Activated CD8-positive, alpha-beta memory T cell treated with anti-CD3 and anti-CD28 coated beads, Interleukin-2, amount 10 ng/mL, durations not matched to agents 7 days and 5 days (primary cell): ENCODE data around the gene POLR3E. TPM values are rescaled to one million over a fixed set of nuclear protein-coding genes. Genes with fewer than 3 reads are reported as not detected.
"Not testable (repeated sequence)": the region's sequence is repeated elsewhere in the genome, so short reads cannot be mapped to it uniquely, and the experiment has no call there.

Experiments
- ATAC-seq: fragments of 150-1000 bp; cut with Tn5 transposase; one replicate; pipeline ENCODE4 v1.10.0; 2021; ENCODE audit warnings: moderate library complexity
- CTCF ChIA-PET: fragments of 350-600 bp; sonication (Branson Sonifier 250); formaldehyde crosslinking; loops from one replicate; lab custom pipeline; 2021; ENCODE audit warnings: antibody characterized with exemption; lab: Charles Lee
- DNase-seq: peaks from one replicate; pipeline ENCODE4 v3.0.0-alpha.2; 2020
- H3K27ac Mint-ChIP-seq: one replicate; pipeline ENCODE4 v1.8.0; 2021; ENCODE audit warnings: mild to moderate bottlenecking, mixed read lengths
- H3K27me3 Mint-ChIP-seq: one replicate; pipeline ENCODE4 v1.8.0; 2021; ENCODE audit warnings: mixed read lengths
- H3K36me3 Mint-ChIP-seq: one replicate; pipeline ENCODE4 v1.8.0; 2021; ENCODE audit warnings: mild to moderate bottlenecking, mixed read lengths
- H3K4me1 Mint-ChIP-seq: one replicate; pipeline ENCODE4 v1.8.0; 2021; ENCODE audit warnings: mixed read lengths
- H3K4me3 Mint-ChIP-seq: one replicate; pipeline ENCODE4 v1.8.0; 2021; ENCODE audit warnings: mild to moderate bottlenecking, moderate library complexity, mixed read lengths
- H3K9me3 Mint-ChIP-seq: one replicate; pipeline ENCODE4 v1.8.0; 2022; ENCODE audit warnings: low read depth, mixed read lengths
- total RNA-seq, 2 experiments: library from RNA; stranded (reverse); gene quantifications; one replicate each; pipeline ENCODE4 v1.2.3, GENCODE V29; 2021

POLR3E gene
- total RNA-seq, 2 experiments from 2014 or later, result 56.5 to 88.0 TPM

DNA sequence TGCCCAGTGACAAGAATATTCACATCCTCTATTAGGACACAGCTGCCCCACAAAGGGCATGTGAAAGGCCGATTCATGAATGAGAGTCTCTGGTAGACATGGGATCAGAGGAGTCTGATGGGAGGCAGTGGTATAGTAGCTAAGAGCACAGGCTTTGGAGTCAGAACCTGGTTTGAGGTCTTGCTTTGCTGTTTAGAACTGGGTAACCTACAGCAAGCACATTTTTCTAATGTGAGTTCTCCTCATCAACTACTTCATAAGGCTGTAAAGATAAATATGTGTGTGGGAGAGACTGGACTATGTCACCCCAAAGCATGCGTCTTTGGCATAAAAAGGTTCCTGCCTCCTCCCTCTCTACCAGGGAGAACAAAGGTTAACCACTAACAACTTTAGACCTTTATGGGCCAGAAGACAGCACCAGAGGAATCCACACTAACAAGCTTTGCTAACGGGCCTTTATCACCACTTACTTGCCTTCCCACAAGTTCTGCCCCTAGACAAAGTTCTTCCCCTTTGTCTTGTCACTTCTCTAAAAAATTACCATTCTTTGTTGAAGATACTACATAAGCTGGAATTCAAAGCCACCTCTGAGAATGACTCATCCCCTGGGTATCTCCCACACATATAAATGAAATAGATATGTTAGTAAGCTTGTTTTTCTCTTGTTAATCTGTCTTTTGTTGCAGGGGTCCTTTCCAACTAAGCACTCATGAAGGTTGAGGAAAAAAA, 56.1 kb downstream of the POLR3E start:
- no peaks in the 10 kb centered on the region for H3K27me3 Mint-ChIP-seq
- H3K27ac Mint-ChIP-seq, result peak overlapping the region; percentile 84
- peak; percentile 40 for ATAC-seq
- DNase-seq, result no peak
- no peak overlapping the region for H3K4me3 Mint-ChIP-seq
- CTCF ChIA-PET, result interaction anchor here (0.9 to 2.1 kb wide), 9 partner anchors 8 to 32 kb away, joined by 3 to 9 read pairs (median 3); no protein-coding TSS in a partner anchor
- H3K4me1 Mint-ChIP-seq, result peaks cover 47% of the 10 kb centered on the region
- H3K9me3 Mint-ChIP-seq, result no peaks in the 10 kb centered on the region
- peaks cover 53% of the 10 kb centered on the region for H3K36me3 Mint-ChIP-seq

DNA sequence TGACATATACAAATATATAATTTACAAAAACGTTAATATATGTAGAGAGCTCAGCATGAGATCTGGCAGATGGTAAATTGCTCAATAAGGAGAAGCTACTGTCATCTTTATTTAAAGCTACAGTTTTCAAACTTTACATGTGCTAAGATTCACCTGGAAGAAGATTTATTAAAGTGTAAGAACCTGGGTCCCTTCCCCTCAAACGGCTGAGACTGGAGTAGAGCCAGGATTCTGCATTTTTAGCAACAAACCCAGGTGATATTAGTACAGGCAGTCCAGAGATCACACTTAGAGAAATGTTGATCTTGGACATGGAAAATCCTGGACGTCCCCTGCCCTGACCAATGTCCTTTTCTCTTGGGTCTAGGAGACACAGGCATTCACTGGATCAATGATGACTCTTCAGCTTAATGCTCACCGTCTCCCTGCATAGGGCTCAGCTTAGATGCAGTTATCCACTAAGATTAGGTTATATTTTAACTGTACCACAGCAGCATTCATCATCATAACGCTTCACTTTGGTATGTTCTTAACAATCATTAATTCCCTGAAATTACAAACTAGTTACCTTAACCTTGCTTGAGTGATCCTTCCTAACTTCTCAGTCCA, 56.8 kb downstream of the POLR3E start:
- peak overlapping the region; percentile 84 for H3K27ac Mint-ChIP-seq
- peaks cover 52% of the 10 kb centered on the region for H3K4me1 Mint-ChIP-seq
- H3K27me3 Mint-ChIP-seq, result no peaks in the 10 kb centered on the region
- no peak overlapping the region for H3K4me3 Mint-ChIP-seq
- no peak for DNase-seq
- peaks cover 48% of the 10 kb centered on the region for H3K36me3 Mint-ChIP-seq
- no peak for ATAC-seq
- CTCF ChIA-PET, result interaction anchor here (0.9 to 2.1 kb wide), 9 partner anchors 9 to 64 kb away, joined by 3 to 9 read pairs (median 4); no protein-coding TSS in a partner anchor
- H3K9me3 Mint-ChIP-seq, result no peaks in the 10 kb centered on the region

DNA sequence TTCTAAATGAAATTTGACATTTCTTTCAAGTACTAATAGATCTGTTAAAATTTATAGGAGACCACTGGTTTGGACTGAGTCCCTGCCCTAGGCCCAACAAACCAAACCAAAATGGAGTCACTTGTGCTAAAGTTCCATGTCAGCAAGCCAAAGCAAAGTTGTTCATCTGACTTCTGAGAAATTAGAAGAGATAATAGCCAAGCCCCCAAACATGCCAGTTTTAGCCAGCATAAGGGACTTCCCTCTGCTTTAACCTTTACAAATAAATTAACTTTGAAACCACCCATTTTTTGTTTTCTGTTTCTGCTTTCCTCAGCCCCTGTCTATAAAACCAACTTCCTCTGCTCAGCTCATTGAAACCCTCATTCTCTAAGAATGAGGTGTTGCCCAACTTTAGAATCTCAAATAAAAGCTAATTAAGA, 58.3 kb downstream of the POLR3E start:
- Mint-ChIP-seq H3K27ac (peak overlapping the region; percentile 75), H3K4me1 (peaks cover 58% of the 10 kb centered on the region), H3K4me3 (no peak overlapping the region), H3K27me3 (no peaks in the 10 kb centered on the region), H3K36me3 (peaks cover 40% of the 10 kb centered on the region), H3K9me3 (no peaks in the 10 kb centered on the region)
- CTCF ChIA-PET, result interaction anchor here (0.9 to 1.6 kb wide), 4 partner anchors 17 to 63 kb away, joined by 3 to 5 read pairs (median 4); no protein-coding TSS in a partner anchor
- DNase-seq (no peak), ATAC-seq (no peak)

DNA sequence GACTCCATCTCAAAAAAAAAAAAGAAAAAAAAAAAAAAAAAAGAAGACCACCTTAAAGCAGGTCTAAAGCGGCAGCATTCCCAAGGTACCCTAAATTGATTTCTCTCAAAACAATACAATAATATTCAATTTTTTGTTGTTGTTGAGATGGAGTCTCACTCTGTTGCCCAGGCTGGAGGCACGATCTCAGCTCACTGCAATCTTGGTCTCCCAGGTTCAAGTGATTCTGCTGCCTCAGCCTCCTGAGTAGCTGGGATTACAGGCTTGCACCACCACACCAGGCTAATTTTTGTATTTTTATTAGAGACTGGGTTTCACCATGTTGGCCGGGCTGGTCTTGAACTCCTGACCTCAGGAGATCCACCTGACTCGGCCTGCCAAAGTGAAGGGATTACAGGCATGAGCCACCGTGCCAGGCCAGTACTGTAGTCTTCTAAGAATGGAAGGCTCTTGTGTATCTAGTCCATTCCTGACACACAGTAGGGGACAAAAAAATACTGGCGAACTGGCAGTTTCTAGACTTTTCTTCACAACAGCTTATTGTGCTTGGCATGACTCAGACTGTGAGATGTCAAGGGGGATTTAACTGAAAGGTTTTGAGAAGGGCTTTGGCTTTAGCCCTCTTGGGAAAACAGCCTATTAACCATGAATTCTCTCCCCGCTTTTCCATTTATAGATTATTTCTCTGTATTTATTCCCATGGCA, 59.9 kb downstream of the POLR3E start:
- H3K4me1 Mint-ChIP-seq, result peaks cover 66% of the 10 kb centered on the region

DNA sequence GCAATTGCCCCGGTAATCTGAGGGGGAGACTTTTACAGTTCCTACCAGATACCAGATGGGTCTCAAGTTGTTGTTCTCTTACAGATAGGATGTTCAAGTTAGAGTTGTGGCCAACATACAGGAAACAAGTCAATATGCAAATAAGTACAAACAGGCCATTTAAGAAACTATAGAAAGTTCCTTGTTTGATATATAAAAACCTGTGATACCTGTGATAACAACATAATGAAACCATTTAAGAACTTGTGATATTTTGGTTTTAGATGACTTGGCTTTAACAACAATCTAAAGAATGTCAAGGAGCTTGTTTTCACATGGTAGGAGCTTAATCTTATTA, 60.4 kb downstream of the POLR3E start:
- no peak for DNase-seq
- CTCF ChIA-PET, result interaction anchor here (0.6 to 3.7 kb wide), 8 partner anchors 8 to 57 kb away, joined by 3 to 17 read pairs (median 6); no protein-coding TSS in a partner anchor
- peak; percentile 74 for ATAC-seq
- Mint-ChIP-seq H3K27me3 (no peaks in the 10 kb centered on the region), H3K4me1 (peaks cover 69% of the 10 kb centered on the region), H3K9me3 (no peaks in the 10 kb centered on the region), H3K4me3 (peak overlapping the region; percentile 36), H3K27ac (peak overlapping the region; percentile 92), H3K36me3 (peaks cover 29% of the 10 kb centered on the region)

More for the DNA sequence above, 59.9 kb downstream of the POLR3E start:
- no peaks in the 10 kb centered on the region for H3K27me3 Mint-ChIP-seq
- CTCF ChIA-PET, result interaction anchor here (0.7 to 3.7 kb wide), 7 partner anchors 8 to 110 kb away, joined by 3 to 17 read pairs (median 6); no protein-coding TSS in a partner anchor
- no peaks in the 10 kb centered on the region for H3K9me3 Mint-ChIP-seq
- no peak for DNase-seq
- H3K36me3 Mint-ChIP-seq, result peaks cover 29% of the 10 kb centered on the region
- ATAC-seq, result peak; percentile 61
- H3K4me3 Mint-ChIP-seq, result peak overlapping the region; percentile 36
- H3K27ac Mint-ChIP-seq, result peak overlapping the region; percentile 92

DNA sequence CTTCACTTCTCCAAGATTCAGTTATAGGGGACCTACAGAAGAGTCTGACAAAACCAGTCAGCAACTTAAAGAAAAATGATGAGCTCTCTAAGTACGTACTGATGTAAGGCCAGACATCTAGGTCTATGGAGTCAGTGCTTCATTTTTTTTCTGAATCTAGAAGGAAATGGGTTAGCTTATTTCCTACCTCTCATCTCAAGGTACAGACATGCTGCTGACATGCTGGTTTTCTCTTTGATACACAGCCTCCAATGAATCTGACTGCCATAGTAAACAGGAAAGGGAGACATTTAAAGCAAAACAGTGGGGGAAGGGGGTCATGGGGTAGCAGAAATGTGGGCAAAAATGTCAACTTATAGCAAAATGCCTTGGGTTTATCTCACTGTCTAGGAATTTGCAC, 60.8 kb downstream of the POLR3E start:
- H3K4me3 Mint-ChIP-seq, result no peak overlapping the region
- H3K9me3 Mint-ChIP-seq, result no peaks in the 10 kb centered on the region
- peaks cover 69% of the 10 kb centered on the region for H3K4me1 Mint-ChIP-seq
- DNase-seq, result no peak
- H3K27ac Mint-ChIP-seq, result peak overlapping the region; percentile 92
- H3K27me3 Mint-ChIP-seq, result no peaks in the 10 kb centered on the region
- peak; percentile 61 for ATAC-seq
- CTCF ChIA-PET, result interaction anchor here (0.6 to 3.7 kb wide), 7 partner anchors 9 to 58 kb away, joined by 3 to 17 read pairs (median 6); no protein-coding TSS in a partner anchor
- peaks cover 30% of the 10 kb centered on the region for H3K36me3 Mint-ChIP-seq

DNA sequence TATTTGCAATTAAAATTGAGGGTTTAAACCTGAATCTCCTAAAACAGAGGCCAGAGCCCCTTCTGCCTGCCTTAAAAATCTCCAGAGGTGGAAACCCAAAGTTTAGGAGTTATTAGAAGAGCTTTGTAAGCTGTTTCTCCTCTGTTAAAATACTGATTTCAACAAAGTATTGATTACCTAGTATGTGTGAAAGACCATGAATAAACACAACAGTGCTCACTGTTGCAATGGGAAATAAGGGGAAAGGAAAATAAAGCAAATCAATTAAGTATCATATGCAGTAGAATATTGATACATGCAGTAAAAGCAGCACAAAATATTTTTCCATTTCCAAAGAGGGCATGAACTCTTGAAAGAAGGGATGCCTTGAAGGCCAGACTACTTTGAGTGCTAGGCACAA, 62.5 kb downstream of the POLR3E start:
- DNase-seq (no peak), ATAC-seq (no peak)
- peaks cover 40% of the 10 kb centered on the region for H3K36me3 Mint-ChIP-seq
- no peak overlapping the region for H3K4me3 Mint-ChIP-seq
- CTCF ChIA-PET, result interaction anchor here (0.5 to 3.7 kb wide), 2 partner anchors 13 to 302 kb away, joined by 3 to 17 read pairs; no protein-coding TSS in a partner anchor
- peak overlapping the region; percentile 67 for H3K27ac Mint-ChIP-seq
- H3K4me1 Mint-ChIP-seq, result peaks cover 60% of the 10 kb centered on the region
- H3K27me3 Mint-ChIP-seq, result no peaks in the 10 kb centered on the region
- H3K9me3 Mint-ChIP-seq, result no peaks in the 10 kb centered on the region

DNA sequence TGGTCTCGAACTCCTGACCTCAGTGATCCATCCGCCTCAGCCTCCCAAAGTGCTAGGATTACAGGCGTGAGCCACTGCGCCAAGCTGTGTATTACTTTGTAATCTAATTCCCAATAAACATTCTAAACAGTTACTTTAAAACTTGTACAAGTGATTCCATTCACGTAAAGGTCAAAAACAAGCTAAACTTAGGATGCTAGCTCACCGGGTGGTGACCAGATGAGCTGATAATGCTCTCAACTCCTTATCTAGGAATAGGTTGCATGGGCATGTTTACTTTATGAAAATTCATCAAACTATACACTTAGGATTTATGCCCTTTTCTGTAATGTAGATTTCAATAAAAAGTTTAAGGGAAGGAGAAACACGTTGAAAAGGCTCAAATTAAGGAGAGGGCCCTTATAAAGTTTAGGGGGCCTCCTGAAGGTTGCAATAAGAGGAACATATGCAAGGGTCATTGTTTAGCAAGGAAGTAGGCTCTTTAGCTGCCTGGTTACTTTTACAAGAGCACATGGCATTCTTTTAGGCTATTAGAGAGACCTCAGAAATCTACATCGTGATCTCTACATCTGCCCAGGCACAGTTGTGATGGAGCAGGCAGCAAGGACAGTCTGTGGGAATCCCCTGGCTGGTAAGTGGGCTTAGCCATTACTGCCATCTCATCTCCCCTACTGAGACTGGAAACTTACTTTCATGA, 63.9 kb downstream of the POLR3E start:
- Mint-ChIP-seq H3K4me1 (peaks cover 61% of the 10 kb centered on the region), H3K27me3 (no peaks in the 10 kb centered on the region), H3K4me3 (no peak overlapping the region), H3K9me3 (no peaks in the 10 kb centered on the region), H3K36me3 (peaks cover 45% of the 10 kb centered on the region), H3K27ac (peak overlapping the region; percentile 63)
- DNase-seq (no peak), ATAC-seq (no peak)
- CTCF ChIA-PET, result interaction anchor here (1.1 to 2.8 kb wide), 3 partner anchors 9 to 14 kb away, joined by 3 to 12 read pairs (median 4); no protein-coding TSS in a partner anchor

DNA sequence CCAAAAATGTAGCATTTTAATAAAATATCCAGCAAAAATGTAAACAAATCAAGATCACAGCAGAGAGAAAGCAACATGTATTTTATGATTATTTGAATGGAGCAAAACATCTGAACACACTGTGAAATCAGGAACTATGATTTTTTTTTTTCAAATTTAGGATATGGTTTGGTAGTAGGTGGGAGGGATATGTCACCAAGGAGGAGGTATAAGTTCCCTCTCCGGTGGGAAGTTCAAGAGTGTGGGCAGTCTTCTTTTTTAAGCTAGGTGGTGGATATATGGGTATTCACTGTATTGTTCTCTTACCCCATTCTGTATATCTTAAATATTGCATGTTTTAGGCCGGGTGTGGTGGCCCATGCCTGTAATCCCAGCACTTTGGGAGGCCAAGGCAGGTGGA, 67.0 kb downstream of the POLR3E start:
- DNase-seq (no peak), ATAC-seq (no peak)
- CTCF ChIA-PET, result interaction anchor here (1.2 to 3.7 kb wide), 3 partner anchors 10 to 45 kb away, joined by 3 to 19 read pairs (median 6); no protein-coding TSS in a partner anchor
- H3K27me3 Mint-ChIP-seq, result no peaks in the 10 kb centered on the region
- H3K4me1 Mint-ChIP-seq, result peaks cover 61% of the 10 kb centered on the region
- peaks cover 51% of the 10 kb centered on the region for H3K36me3 Mint-ChIP-seq
- no peak overlapping the region for H3K27ac Mint-ChIP-seq
- H3K9me3 Mint-ChIP-seq, result no peaks in the 10 kb centered on the region
- H3K4me3 Mint-ChIP-seq, result no peak overlapping the region

DNA sequence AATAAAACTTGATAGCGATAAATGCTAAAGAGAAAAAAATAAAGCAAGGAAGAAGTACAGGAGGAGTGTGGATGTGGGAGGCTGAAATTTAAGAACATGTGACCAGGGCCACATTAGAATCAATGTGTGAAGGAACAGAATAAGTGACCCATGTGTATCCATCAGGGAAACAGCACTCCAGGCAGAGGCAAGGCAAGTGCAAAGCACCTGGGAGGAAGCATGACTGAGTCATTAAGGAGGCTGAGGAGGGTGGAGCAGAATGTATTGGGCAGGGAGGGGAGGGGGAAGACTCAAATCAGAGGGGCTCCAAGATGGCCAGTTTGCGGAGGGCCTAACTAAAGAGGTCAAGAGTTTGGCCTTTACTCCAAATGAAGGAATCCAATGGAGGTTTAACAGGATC, 69.2 kb downstream of the POLR3E start:
- H3K4me1 Mint-ChIP-seq, result peaks cover 69% of the 10 kb centered on the region
- no peak overlapping the region for H3K27ac Mint-ChIP-seq
- H3K4me3 Mint-ChIP-seq, result no peak overlapping the region
- no peak for ATAC-seq
- CTCF ChIA-PET, result interaction anchor here (2.1 to 3.7 kb wide), 2 partner anchors 8 to 47 kb away, joined by 9 to 19 read pairs; no protein-coding TSS in a partner anchor
- no peaks in the 10 kb centered on the region for H3K9me3 Mint-ChIP-seq
- no peak for DNase-seq
- H3K27me3 Mint-ChIP-seq, result no peaks in the 10 kb centered on the region
- H3K36me3 Mint-ChIP-seq, result peaks cover 45% of the 10 kb centered on the region

DNA sequence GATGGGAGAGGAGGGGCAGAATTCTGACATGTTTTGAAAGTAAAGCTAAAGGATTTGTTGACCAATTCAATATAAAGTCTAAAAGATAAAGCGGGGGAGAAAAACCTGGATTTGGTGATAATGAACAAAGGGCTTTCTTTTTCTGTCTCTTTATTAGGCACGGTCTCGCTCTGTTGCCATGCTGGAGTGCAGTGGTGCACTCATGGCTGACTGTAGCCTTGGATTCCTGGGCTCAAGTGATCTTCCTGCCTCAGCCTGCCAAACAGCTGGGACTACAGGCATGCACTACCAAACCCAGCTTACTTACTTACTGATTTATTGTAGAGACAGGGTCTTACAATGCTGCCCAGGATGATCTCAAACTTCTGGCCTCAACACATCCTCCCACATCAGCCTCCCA, 69.7 kb downstream of the POLR3E start:
- DNase-seq (no peak), ATAC-seq (no peak)
- Mint-ChIP-seq H3K27me3 (no peaks in the 10 kb centered on the region), H3K4me1 (peaks cover 72% of the 10 kb centered on the region), H3K9me3 (no peaks in the 10 kb centered on the region), H3K4me3 (no peak overlapping the region), H3K36me3 (peaks cover 46% of the 10 kb centered on the region), H3K27ac (no peak overlapping the region)
- CTCF ChIA-PET, result interaction anchor here (2.1 to 3.7 kb wide), 2 partner anchors 9 to 47 kb away, joined by 9 to 19 read pairs; no protein-coding TSS in a partner anchor

DNA sequence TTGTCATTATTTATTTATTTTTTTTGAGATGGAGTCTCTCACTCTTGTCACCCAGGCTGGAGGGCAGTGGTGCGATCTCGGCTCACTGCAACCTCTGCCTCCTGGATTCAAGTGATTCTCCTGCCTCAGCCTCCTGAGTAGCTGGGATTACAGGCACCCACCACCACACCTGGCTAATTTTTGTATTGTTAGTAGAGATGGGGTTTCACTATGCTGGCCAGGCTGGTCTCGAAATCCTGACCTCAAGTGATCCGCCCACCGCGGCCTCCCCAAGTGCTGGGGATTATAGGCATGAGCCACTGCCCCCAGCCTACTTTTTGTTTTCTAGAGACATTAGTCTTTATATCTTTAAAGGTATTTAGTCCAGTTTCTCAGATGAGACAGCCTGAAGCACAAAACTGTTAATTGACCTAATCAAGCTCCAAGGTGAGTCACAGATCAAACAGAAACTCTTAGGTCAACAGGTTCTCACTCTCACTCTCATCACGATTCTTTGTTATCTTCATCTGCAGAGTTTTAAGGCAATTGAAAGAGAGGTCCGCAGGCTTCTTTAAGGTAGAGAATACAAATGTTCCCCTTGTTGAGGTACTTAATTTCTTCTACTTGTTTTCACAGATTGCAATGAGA, 71.1 kb downstream of the POLR3E start:
- not testable (repeated sequence) for H3K27me3 Mint-ChIP-seq, ATAC-seq, H3K9me3 Mint-ChIP-seq, H3K4me3 Mint-ChIP-seq, DNase-seq, H3K27ac Mint-ChIP-seq
- H3K4me1 Mint-ChIP-seq, result peaks cover 82% of the 10 kb centered on the region
- H3K36me3 Mint-ChIP-seq, result peaks cover 40% of the 10 kb centered on the region
- CTCF ChIA-PET, result interaction anchor here (0.9 to 2.1 kb wide), 2 partner anchors 10 to 15 kb away, joined by 3 to 9 read pairs; no protein-coding TSS in a partner anchor
